HepG2 (cell line): ENCODE results near the gene C1orf115. TPM values are rescaled to one million over a fixed set of nuclear protein-coding genes. Genes with fewer than 3 reads are reported as not detected.

Experiments
- ATF4 ChIP-seq, 2 experiments: fragments of 450-650 bp in 1 of 2; sonication (generic) in 1 of 2; formaldehyde crosslinking; IDR thresholded peaks; 2 replicates each; pipeline versions ENCODE4 v1.5.0 to v1.8.0; 2020 to 2022; ENCODE audit warnings: mild to moderate bottlenecking in 1 of 2, missing genetic modification reagents in 1 of 2
- GFI1 ChIP-seq: sonication (generic); formaldehyde crosslinking; IDR thresholded peaks from 2 replicates; pipeline ENCODE4 v1.5.0; 2020; ENCODE audit warnings: missing genetic modification reagents, mild to moderate bottlenecking, borderline replicate concordance
- HDAC2 ChIP-seq: sonication (generic); formaldehyde crosslinking; IDR thresholded peaks from 2 replicates; pipeline ENCODE4 v1.4.0; 2020; ENCODE audit warnings: missing genetic modification reagents
- MED1 ChIP-seq: sonication (generic); formaldehyde crosslinking; IDR thresholded peaks from 2 replicates; pipeline ENCODE4 v1.4.0; 2020; ENCODE audit warnings: missing genetic modification reagents
- MTERF4 ChIP-seq: sonication (generic); formaldehyde crosslinking; IDR thresholded peaks from 2 replicates; pipeline ENCODE4 v1.8.0; 2023; ENCODE audit warnings: mild to moderate bottlenecking, missing genetic modification reagents
- NFKB2 ChIP-seq: sonication (generic); formaldehyde crosslinking; IDR thresholded peaks from 2 replicates; pipeline ENCODE4 v1.4.0; 2020; ENCODE audit warnings: missing genetic modification reagents, borderline replicate concordance
- NR0B2 ChIP-seq: sonication (generic); formaldehyde crosslinking; IDR thresholded peaks from 2 replicates; pipeline ENCODE4 v1.4.0; 2020; ENCODE audit warnings: mild to moderate bottlenecking, missing genetic modification reagents
- PHB2 ChIP-seq: fragments of 450-650 bp; IDR thresholded peaks from 2 replicates; pipeline ENCODE4 v1.6.1; 2018; ENCODE audit not compliant: partially characterized antibody
- POGZ ChIP-seq: sonication (generic); formaldehyde crosslinking; IDR thresholded peaks from 2 replicates; pipeline ENCODE4 v1.4.0; 2020; ENCODE audit warnings: mild to moderate bottlenecking, missing genetic modification reagents
- PRDM15 ChIP-seq: sonication (generic); formaldehyde crosslinking; IDR thresholded peaks from 2 replicates; pipeline ENCODE4 v1.4.0; 2020; ENCODE audit warnings: missing genetic modification reagents
- RXRB ChIP-seq: IDR thresholded peaks from 2 replicates; pipeline ENCODE4 v1.6.1; 2016; ENCODE audit warnings: borderline replicate concordance, missing genetic modification reagents, missing compliant biosample characterization
- SNAPC2 ChIP-seq: sonication (generic); formaldehyde crosslinking; IDR thresholded peaks from 2 replicates; pipeline ENCODE4 v1.8.1; 2022; ENCODE audit warnings: mild to moderate bottlenecking, missing genetic modification reagents
- SOX13 ChIP-seq, 3 experiments: fragments of 450-650 bp in 1 of 3; sonication (generic) in 1 of 3; formaldehyde crosslinking in 1 of 3; IDR thresholded peaks in 2 of 3; conservative IDR thresholded peaks in 1 of 3; 2 replicates each; pipeline versions ENCODE4 v1.5.0 to v1.6.1; 2016 to 2020; ENCODE audit warnings: antibody characterized with exemption in 1 of 3, mild to moderate bottlenecking in 1 of 3, missing compliant biosample characterization in 1 of 3, missing genetic modification reagents in 1 of 3, moderate library complexity in 1 of 3
- SYNCRIP ChIP-seq: fragments of 200-400 bp; formaldehyde crosslinking; IDR thresholded peaks from 2 replicates; pipeline ENCODE4 v1.6.1; 2018; ENCODE audit warnings: mild to moderate bottlenecking, low read depth, low read length; ENCODE audit not compliant: insufficient read depth
- TFE3 ChIP-seq: IDR thresholded peaks from 2 replicates; pipeline ENCODE4 v1.6.1; 2016
- ZFAT ChIP-seq: sonication (generic); formaldehyde crosslinking; conservative IDR thresholded peaks from 2 replicates; pipeline ENCODE4 v1.8.1; 2023; ENCODE audit warnings: missing genetic modification reagents, inconsistent platforms
- ZMAT5 ChIP-seq: sonication (generic); formaldehyde crosslinking; IDR thresholded peaks from 2 replicates; pipeline ENCODE4 v1.5.0; 2020; ENCODE audit warnings: mild to moderate bottlenecking, low read depth, missing genetic modification reagents, borderline replicate concordance
- ZNF101 ChIP-seq: sonication (generic); formaldehyde crosslinking; IDR thresholded peaks from 2 replicates; pipeline ENCODE4 v1.4.0; 2020; ENCODE audit warnings: mild to moderate bottlenecking, low read depth, missing genetic modification reagents, borderline replicate concordance
- ZNF282 ChIP-seq: fragments of 450-650 bp; IDR thresholded peaks from 2 replicates; pipeline ENCODE4 v1.6.1; 2018; ENCODE audit not compliant: partially characterized antibody
- ZNF501 ChIP-seq: sonication (generic); formaldehyde crosslinking; IDR thresholded peaks from 2 replicates; pipeline ENCODE4 v1.5.1; 2020; ENCODE audit warnings: mild to moderate bottlenecking, moderate library complexity, missing genetic modification reagents
- ZNF619 ChIP-seq: sonication (generic); formaldehyde crosslinking; IDR thresholded peaks from 2 replicates; pipeline ENCODE4 v1.4.0; 2020; ENCODE audit warnings: mild to moderate bottlenecking, missing genetic modification reagents
- polyA plus RNA-seq, 8 experiments: library from polyadenylated mRNA; depleted of rRNA in 3 of 8; stranded (reverse) in 7 of 8; unstranded in 1 of 8; fragments of >200 nt; fragmentation: Illumina TruSeq in 4 of 8; extraction: Trizol in 4 of 8; gene quantifications; 2 replicates each; pipeline versions ENCODE4 v1.2.1 to v1.2.3, GENCODE V29; 2011 to 2016; ENCODE audit warnings: low read depth in 4 of 8, missing spikeins in 1 of 8, mixed read lengths in 1 of 8; ENCODE audit not compliant: insufficient read depth in 1 of 8
- total RNA-seq, 5 experiments: library from RNA; depleted of rRNA; stranded (reverse); fragments of >200 nt; fragmentation: Illumina TruSeq; extraction: Trizol; gene quantifications; 2 replicates each; pipeline ENCODE4 v1.2.3, GENCODE V29; 2016; ENCODE audit warnings: low read depth in 1 of 5

The C1orf115 gene
- total and polyA plus RNA-seq, 2 of the 13 experiments (the other 11 are each of a cell fraction or from before 2014, with no cell fraction given): 25.2 to 85.9 TPM

- TF ChIP-seq SOX13 (IDR thresholded peaks at IDR 0.05): no peak
- TF ChIP-seq SOX13 (CRISPR knock-in tag; conservative IDR thresholded peaks at IDR 0.05 in 1 of 2, IDR thresholded peaks at IDR 0.05 in 1 of 2): peak in 1 of 2 experiments; percentile 48; a peak in 2 of 4 replicates
- no peak for TF ChIP-seq PHB2
- peak; percentile 56 for TF ChIP-seq RXRB (CRISPR knock-in tag)
- TF ChIP-seq MTERF4 (CRISPR knock-in tag): no peak
- no peak for TF ChIP-seq SNAPC2
- peak; percentile 48; the same call in 1 of the 2 replicates for TF ChIP-seq POGZ (CRISPR knock-in tag)
- no peak for TF ChIP-seq ZNF619
- no peak for TF ChIP-seq NFKB2 (CRISPR knock-in tag)
- TF ChIP-seq TFE3: no peak
- no peak for TF ChIP-seq ZNF282
- no peak for TF ChIP-seq ZNF101 (CRISPR knock-in tag)
- TF ChIP-seq ZMAT5 (CRISPR knock-in tag): no peak
- TF ChIP-seq NR0B2 (CRISPR knock-in tag): no peak
- no peak for TF ChIP-seq SYNCRIP
- peak; percentile 56 for TF ChIP-seq MED1 (CRISPR knock-in tag)
- no peak for TF ChIP-seq HDAC2 (CRISPR knock-in tag)
- TF ChIP-seq ZNF501 (CRISPR knock-in tag): no peak
- no peak for TF ChIP-seq ATF4 (CRISPR knock-in tag; IDR thresholded peaks at IDR 0.05)
- 0 out of 2 replicates have a peak, but pooled peaks have one; percentile 32 for TF ChIP-seq GFI1
- TF ChIP-seq ZFAT (CRISPR knock-in tag): no peak
- TF ChIP-seq PRDM15: no peak
These were observed 44.6 kb downstream of the C1orf115 start (continued) for GRCh38 chr1:220734571-220735326.
